Stimulated activated CD8-positive, alpha-beta memory T cell treated with anti-CD3 and anti-CD28 coated beads, Interleukin-2, amount 100 ng/mL, for 48 hours (primary cell): ENCODE results near the gene RAB6D.
"Not testable (repeated sequence)": the region's sequence is repeated elsewhere in the genome, so short reads cannot be mapped to it uniquely, and the experiment has no call there.

ENCODE experiments used
- DNase-seq, 2 donors: peaks; one replicate each; pipeline ENCODE4 v3.0.0-alpha.2; 2020; ENCODE audit warnings: low read depth in 2 of 2

RAB6D gene

GRCh38 chr2:131366643-131367042, 2.7 kb upstream of the RAB6D start:
- DNase-seq, result no peak

GRCh38 chr2:131365452-131365851, 1.5 kb upstream of the RAB6D start:
- no peak for DNase-seq

GRCh38 chr2:131363213-131363612, 755 bp downstream of the RAB6D start:
- not testable (repeated sequence) for DNase-seq

- DNase-seq, result not testable (repeated sequence)
These were observed 2.2 kb downstream of the RAB6D start for GRCh38 chr2:131361773-131362172.

GRCh38 chr2:131353167-131353697, 10.7 kb downstream of the RAB6D start:
- DNase-seq, result not testable (repeated sequence)

GRCh38 chr2:131349021-131349420, 14.9 kb downstream of the RAB6D start:
- no peak for DNase-seq

GRCh38 chr2:131347035-131347434, 16.9 kb downstream of the RAB6D start:
- not testable (repeated sequence) for DNase-seq

GRCh38 chr2:131339307-131339706, 24.7 kb downstream of the RAB6D start:
- not testable (repeated sequence) for DNase-seq

GRCh38 chr2:131335319-131335718, 28.6 kb downstream of the RAB6D start:
- not testable (repeated sequence) for DNase-seq

GRCh38 chr2:131332709-131333108, 31.3 kb downstream of the RAB6D start:
- DNase-seq, result not testable (repeated sequence)

- peak in 1 of 2 donors; percentile 15 for DNase-seq
These were observed 33.0 kb downstream of the RAB6D start for GRCh38 chr2:131331000-131331399.

- no peak for DNase-seq
These were observed 41.8 kb downstream of the RAB6D start for GRCh38 chr2:131322209-131322608.

GRCh38 chr2:131321344-131321743, 42.6 kb downstream of the RAB6D start:
- not testable (repeated sequence) for DNase-seq

- not testable (repeated sequence) for DNase-seq
These were observed 53.0 kb downstream of the RAB6D start for GRCh38 chr2:131311001-131311400.
